Measurements from ENCODE around the gene AP3M1.

DNA sequence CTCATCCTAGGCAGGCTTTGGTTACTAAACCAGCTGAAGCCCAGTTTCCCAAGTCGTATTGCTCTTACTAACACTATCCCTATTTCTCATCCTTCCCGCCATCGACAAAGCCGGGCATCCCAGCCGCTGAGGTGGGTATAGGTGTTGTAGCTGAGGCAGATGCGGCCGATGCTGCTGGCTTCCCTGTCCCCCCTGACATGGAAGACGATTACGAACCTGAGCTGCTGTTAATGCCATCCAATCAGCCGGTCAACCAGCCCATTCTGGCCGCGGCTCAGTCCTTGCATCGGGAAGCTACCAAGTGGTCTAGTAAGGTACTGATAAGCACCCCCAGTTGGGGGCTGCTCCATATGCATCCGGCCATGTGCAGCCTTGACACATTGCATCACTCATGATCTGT lies 38.8 kb downstream of the AP3M1 start:
- TF ChIP-seq, protein P1, sequence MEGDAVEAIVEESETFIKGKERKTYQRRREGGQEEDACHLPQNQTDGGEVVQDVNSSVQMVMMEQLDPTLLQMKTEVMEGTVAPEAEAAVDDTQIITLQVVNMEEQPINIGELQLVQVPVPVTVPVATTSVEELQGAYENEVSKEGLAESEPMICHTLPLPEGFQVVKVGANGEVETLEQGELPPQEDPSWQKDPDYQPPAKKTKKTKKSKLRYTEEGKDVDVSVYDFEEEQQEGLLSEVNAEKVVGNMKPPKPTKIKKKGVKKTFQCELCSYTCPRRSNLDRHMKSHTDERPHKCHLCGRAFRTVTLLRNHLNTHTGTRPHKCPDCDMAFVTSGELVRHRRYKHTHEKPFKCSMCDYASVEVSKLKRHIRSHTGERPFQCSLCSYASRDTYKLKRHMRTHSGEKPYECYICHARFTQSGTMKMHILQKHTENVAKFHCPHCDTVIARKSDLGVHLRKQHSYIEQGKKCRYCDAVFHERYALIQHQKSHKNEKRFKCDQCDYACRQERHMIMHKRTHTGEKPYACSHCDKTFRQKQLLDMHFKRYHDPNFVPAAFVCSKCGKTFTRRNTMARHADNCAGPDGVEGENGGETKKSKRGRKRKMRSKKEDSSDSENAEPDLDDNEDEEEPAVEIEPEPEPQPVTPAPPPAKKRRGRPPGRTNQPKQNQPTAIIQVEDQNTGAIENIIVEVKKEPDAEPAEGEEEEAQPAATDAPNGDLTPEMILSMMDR (IDR thresholded peaks at IDR 0.05 in 8 of 11, conservative IDR thresholded peaks at IDR 0.05 in 3 of 11): no peak
- TF ChIP-seq POLR2A (IDR thresholded peaks at IDR 0.05): no peak
